ENCODE measurements around the gene GMDS.

The GMDS gene

GRCh38 chr6:1832844-1833787 lies 412.3 kb downstream of the GMDS start:
- DNase-seq (ENCODE audit: low read depth): no peak

GRCh38 chr6:1832358-1832757 lies 413.0 kb downstream of the GMDS start:
- no peak for DNase-seq (ENCODE audit: low read depth)

GRCh38 chr6:1827984-1828793 lies 417.2 kb downstream of the GMDS start:
- DNase-seq (ENCODE audit: low read depth): no peak

GRCh38 chr6:1825926-1826325 lies 419.5 kb downstream of the GMDS start:
- no peak for DNase-seq (ENCODE audit: low read depth)

GRCh38 chr6:1825277-1825676 lies 420.1 kb downstream of the GMDS start:
- DNase-seq (ENCODE audit: low read depth): no peak

- peak; percentile 67 for DNase-seq (ENCODE audit: low read depth)
Observed at GRCh38 chr6:1821513-1822183, 423.8 kb downstream of the GMDS start.

GRCh38 chr6:1821164-1821512 lies 424.3 kb downstream of the GMDS start:
- DNase-seq (ENCODE audit: low read depth): no peak

- DNase-seq (ENCODE audit: low read depth): no peak
Observed at GRCh38 chr6:1820714-1821113, 424.7 kb downstream of the GMDS start.

- DNase-seq (ENCODE audit: low read depth): no peak
Observed at GRCh38 chr6:1820165-1820564, 425.2 kb downstream of the GMDS start.

GRCh38 chr6:1819007-1819406 lies 426.4 kb downstream of the GMDS start:
- DNase-seq (ENCODE audit: low read depth): no peak

GRCh38 chr6:1817033-1817761 lies 428.2 kb downstream of the GMDS start:
- no peak for DNase-seq (ENCODE audit: low read depth)

- DNase-seq (ENCODE audit: low read depth): no peak
Observed at GRCh38 chr6:1815827-1816452, 429.5 kb downstream of the GMDS start.

GRCh38 chr6:1814279-1814678 lies 431.1 kb downstream of the GMDS start:
- DNase-seq (ENCODE audit: low read depth): no peak

GRCh38 chr6:1812487-1812886 lies 432.9 kb downstream of the GMDS start:
- DNase-seq (ENCODE audit: low read depth): no peak

- DNase-seq (ENCODE audit: low read depth): no peak
Observed at GRCh38 chr6:1812034-1812433, 433.4 kb downstream of the GMDS start.

- DNase-seq (ENCODE audit: low read depth): no peak
Observed at GRCh38 chr6:1810880-1811279, 434.5 kb downstream of the GMDS start.

- DNase-seq (ENCODE audit: low read depth): no peak
Observed at GRCh38 chr6:1809291-1809988, 436.0 kb downstream of the GMDS start.

GRCh38 chr6:1806935-1807334 lies 438.5 kb downstream of the GMDS start:
- DNase-seq (ENCODE audit: low read depth): no peak

GRCh38 chr6:1802491-1803395 lies 442.7 kb downstream of the GMDS start:
- DNase-seq (ENCODE audit: low read depth): no peak

- no peak for DNase-seq (ENCODE audit: low read depth)
Observed at GRCh38 chr6:1801401-1801800, 444.0 kb downstream of the GMDS start.

All from fibroblast of the conjunctiva (primary cell).